Skin epidermis (tissue), 12 donors: ENCODE data around the gene DEPP1.

ENCODE experiments used
- H3K27ac ChIP-seq, 21 experiments: fragments of 200-600 bp; sonication (generic) in 11 of 21; one replicate each; pipeline ENCODE4 v1.5.0; 2020; ENCODE audit warnings: mild to moderate bottlenecking in 3 of 21, inconsistent platforms in 2 of 21, moderate library complexity in 2 of 21
- H3K4me3 ChIP-seq, 7 experiments: fragments of 200-600 bp; sonication (generic) in 2 of 7; one replicate each; pipeline ENCODE4 v1.5.0; 2020; ENCODE audit warnings: inconsistent platforms in 2 of 7, mild to moderate bottlenecking in 2 of 7, moderate library complexity in 1 of 7

DEPP1 gene

GRCh38 chr10:44981172-44982113 is 2.8 kb upstream of the DEPP1 start:
- peak overlapping the region in 19 of 21 experiments; percentile 2 to 89 (median 67) for H3K27ac ChIP-seq
- no peak overlapping the region for H3K4me3 ChIP-seq

- no peak overlapping the region for H3K4me3 ChIP-seq
- H3K27ac ChIP-seq, result peak overlapping the region in 17 of 21 experiments; percentile 10 to 89 (median 66)
Measured at GRCh38 chr10:44980309-44981171, 1.9 kb upstream of the DEPP1 start.

GRCh38 chr10:44979281-44980191 is 927 bp upstream of the DEPP1 start:
- peak overlapping the region in 20 of 21 experiments; percentile 5 to 89 (median 66) for H3K27ac ChIP-seq
- no peak overlapping the region for H3K4me3 ChIP-seq

- peak overlapping the region; percentile 19 to 40 (median 28) for H3K4me3 ChIP-seq
- H3K27ac ChIP-seq, result peak overlapping the region in 20 of 21 experiments; percentile 11 to 89 (median 67)
Measured at GRCh38 chr10:44978213-44978569, 418 bp downstream of the DEPP1 start.

GRCh38 chr10:44977287-44978212 is 1.1 kb downstream of the DEPP1 start:
- peak overlapping the region in 18 of 21 experiments; percentile 11 to 89 (median 70) for H3K27ac ChIP-seq
- H3K4me3 ChIP-seq, result peak overlapping the region; percentile 19 to 40 (median 28)

GRCh38 chr10:44976352-44977198 is 2.0 kb downstream of the DEPP1 start:
- Histone ChIP-seq H3K27ac (peak overlapping the region in 10 of 21 experiments; percentile 8 to 89 (median 73)), H3K4me3 (peak overlapping the region in 6 of 7 experiments; percentile 19 to 40 (median 30))

GRCh38 chr10:44975431-44976331 is 2.9 kb downstream of the DEPP1 start:
- H3K27ac ChIP-seq, result peak overlapping the region in 18 of 21 experiments; percentile 64 to 89 (median 78)
- peak overlapping the region in 5 of 7 experiments; percentile 9 to 40 (median 33) for H3K4me3 ChIP-seq

GRCh38 chr10:44974628-44975430 is 3.8 kb downstream of the DEPP1 start:
- peak overlapping the region; percentile 17 to 40 (median 33) for H3K4me3 ChIP-seq
- H3K27ac ChIP-seq, result peak overlapping the region in 20 of 21 experiments; percentile 54 to 89 (median 78)

GRCh38 chr10:44974082-44974627 is 4.5 kb downstream of the DEPP1 start:
- Histone ChIP-seq H3K4me3 (peak overlapping the region; percentile 17 to 40 (median 33)), H3K27ac (peak overlapping the region in 20 of 21 experiments; percentile 54 to 89 (median 78))

GRCh38 chr10:44973323-44974081 is 5.1 kb downstream of the DEPP1 start:
- H3K27ac ChIP-seq, result peak overlapping the region in 15 of 21 experiments; percentile 22 to 89 (median 77)

GRCh38 chr10:44972874-44973306 is 5.7 kb downstream of the DEPP1 start:
- Histone ChIP-seq H3K4me3 (no peak overlapping the region), H3K27ac (peak overlapping the region in 8 of 21 experiments; percentile 1 to 88 (median 26))

More at GRCh38 chr10:44973323-44974081, 5.1 kb downstream of the DEPP1 start:
- H3K4me3 ChIP-seq, result no peak overlapping the region

- Histone ChIP-seq H3K4me3 (no peak overlapping the region), H3K27ac (peak overlapping the region in 2 of 21 experiments; percentile 11 to 30)
Measured at GRCh38 chr10:44971935-44972757, 6.5 kb downstream of the DEPP1 start.

- Histone ChIP-seq H3K27ac (peak overlapping the region in 1 of 21 experiments; percentile 10), H3K4me3 (no peak overlapping the region)
Measured at GRCh38 chr10:44971434-44971833, 7.2 kb downstream of the DEPP1 start.
